ENCODE results near the gene GPLD1. TPM values are rescaled to one million over a fixed set of nuclear protein-coding genes. Genes with fewer than 3 reads are reported as not detected.
A peak's percentile ranks its signal among the peaks of the same experiment; 100 is the strongest.

Gene GPLD1, protein sequence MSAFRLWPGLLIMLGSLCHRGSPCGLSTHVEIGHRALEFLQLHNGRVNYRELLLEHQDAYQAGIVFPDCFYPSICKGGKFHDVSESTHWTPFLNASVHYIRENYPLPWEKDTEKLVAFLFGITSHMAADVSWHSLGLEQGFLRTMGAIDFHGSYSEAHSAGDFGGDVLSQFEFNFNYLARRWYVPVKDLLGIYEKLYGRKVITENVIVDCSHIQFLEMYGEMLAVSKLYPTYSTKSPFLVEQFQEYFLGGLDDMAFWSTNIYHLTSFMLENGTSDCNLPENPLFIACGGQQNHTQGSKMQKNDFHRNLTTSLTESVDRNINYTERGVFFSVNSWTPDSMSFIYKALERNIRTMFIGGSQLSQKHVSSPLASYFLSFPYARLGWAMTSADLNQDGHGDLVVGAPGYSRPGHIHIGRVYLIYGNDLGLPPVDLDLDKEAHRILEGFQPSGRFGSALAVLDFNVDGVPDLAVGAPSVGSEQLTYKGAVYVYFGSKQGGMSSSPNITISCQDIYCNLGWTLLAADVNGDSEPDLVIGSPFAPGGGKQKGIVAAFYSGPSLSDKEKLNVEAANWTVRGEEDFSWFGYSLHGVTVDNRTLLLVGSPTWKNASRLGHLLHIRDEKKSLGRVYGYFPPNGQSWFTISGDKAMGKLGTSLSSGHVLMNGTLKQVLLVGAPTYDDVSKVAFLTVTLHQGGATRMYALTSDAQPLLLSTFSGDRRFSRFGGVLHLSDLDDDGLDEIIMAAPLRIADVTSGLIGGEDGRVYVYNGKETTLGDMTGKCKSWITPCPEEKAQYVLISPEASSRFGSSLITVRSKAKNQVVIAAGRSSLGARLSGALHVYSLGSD
- total RNA-seq, result 10 to 100 TPM; 19.9 to 53.0 (median 38.9) TPM
- long read RNA-seq, partial matches to known transcripts, result 1 of 17 reads
- long read RNA-seq, other reads (novel, unspliced or antisense), result 12 of 17 reads

DNA sequence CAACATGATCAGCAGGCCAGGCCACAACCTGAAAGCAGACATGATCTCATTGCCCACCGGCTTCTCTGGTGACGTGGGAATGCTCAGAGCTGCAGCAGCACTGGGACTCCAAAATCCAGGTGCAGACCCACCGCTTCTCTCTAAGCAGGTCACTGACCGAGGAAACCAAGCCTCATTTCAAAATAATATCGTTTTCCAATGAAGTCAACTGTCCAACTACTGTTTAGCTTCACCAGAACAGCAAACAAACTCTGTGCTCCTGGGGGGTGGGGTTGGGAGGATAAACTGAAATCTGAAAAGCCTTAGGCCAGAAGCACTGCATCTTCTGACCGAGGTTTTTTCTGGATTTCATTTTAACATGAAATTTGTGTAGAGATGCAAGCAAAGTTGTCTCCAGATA, at the start of gene GPLD1:
TSS of gene GPLD1 (minus strand) at position 109 of the 400 bp plus-strand sequence. CDS start at position 42, 67 bp downstream.
- DNase-seq (peak in 2 of 3 donors; percentile 25 to 81), ATAC-seq (peak; percentile 76 to 89 (median 84))
- H3K9me3 ChIP-seq, result no peaks in the 10 kb centered on the region
- WGBS (ENCODE audit: insufficient coverage, low coverage, low lambda C conversion rate, missing lambda C conversion rate), result 18% methylated on average over 5 of the region's 6 CpGs
- peaks cover 0 to 37% (median 10%) of the 10 kb centered on the region in 4 donors for H3K4me1 ChIP-seq
- peaks cover 0 to 8% (median 0%) of the 10 kb centered on the region in 4 donors for H3K36me3 ChIP-seq
- H3K27ac ChIP-seq, result peak within 1 kb of the TSS; percentile 45 to 88 (median 81)
- no peaks in the 10 kb centered on the region for H3K27me3 ChIP-seq
- intact Hi-C loops (cut with DNase I), result no loop called here
- H3K4me3 ChIP-seq, result peak within 1 kb of the TSS; percentile 21 to 78 (median 56)
- peak; percentile 17 for TF ChIP-seq POLR2A (IDR thresholded peaks at IDR 0.05)
- TF ChIP-seq, protein P1, sequence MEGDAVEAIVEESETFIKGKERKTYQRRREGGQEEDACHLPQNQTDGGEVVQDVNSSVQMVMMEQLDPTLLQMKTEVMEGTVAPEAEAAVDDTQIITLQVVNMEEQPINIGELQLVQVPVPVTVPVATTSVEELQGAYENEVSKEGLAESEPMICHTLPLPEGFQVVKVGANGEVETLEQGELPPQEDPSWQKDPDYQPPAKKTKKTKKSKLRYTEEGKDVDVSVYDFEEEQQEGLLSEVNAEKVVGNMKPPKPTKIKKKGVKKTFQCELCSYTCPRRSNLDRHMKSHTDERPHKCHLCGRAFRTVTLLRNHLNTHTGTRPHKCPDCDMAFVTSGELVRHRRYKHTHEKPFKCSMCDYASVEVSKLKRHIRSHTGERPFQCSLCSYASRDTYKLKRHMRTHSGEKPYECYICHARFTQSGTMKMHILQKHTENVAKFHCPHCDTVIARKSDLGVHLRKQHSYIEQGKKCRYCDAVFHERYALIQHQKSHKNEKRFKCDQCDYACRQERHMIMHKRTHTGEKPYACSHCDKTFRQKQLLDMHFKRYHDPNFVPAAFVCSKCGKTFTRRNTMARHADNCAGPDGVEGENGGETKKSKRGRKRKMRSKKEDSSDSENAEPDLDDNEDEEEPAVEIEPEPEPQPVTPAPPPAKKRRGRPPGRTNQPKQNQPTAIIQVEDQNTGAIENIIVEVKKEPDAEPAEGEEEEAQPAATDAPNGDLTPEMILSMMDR (IDR thresholded peaks at IDR 0.05), result no peak

- intact Hi-C loops (cut with DNase I), result no loop called here
- TF ChIP-seq, protein P1 (IDR thresholded peaks at IDR 0.05), result no peak
- TF ChIP-seq POLR2A (IDR thresholded peaks at IDR 0.05), result no peak
- ATAC-seq (no peak), DNase-seq (no peak)
- H3K4me3 ChIP-seq, result no peak overlapping the region
- WGBS (ENCODE audit: insufficient coverage, low coverage, low lambda C conversion rate, missing lambda C conversion rate), result 94% methylated on average over 8 of the region's 8 CpGs
- H3K36me3 ChIP-seq, result peaks cover 0 to 14% (median 7%) of the 10 kb centered on the region in 4 donors
- H3K27me3 ChIP-seq, result no peaks in the 10 kb centered on the region
- no peak overlapping the region for H3K27ac ChIP-seq
- H3K9me3 ChIP-seq, result no peaks in the 10 kb centered on the region
- H3K4me1 ChIP-seq, result no peaks in the 10 kb centered on the region
These were observed 48.5 kb upstream of the GPLD1 start for GRCh38 chr6:24537771-24538385.

- Histone ChIP-seq H3K9me3 (no peaks in the 10 kb centered on the region), H3K27me3 (no peaks in the 10 kb centered on the region), H3K36me3 (peaks cover 0 to 17% (median 7%) of the 10 kb centered on the region in 4 donors), H3K4me3 (no peak overlapping the region), H3K27ac (no peak overlapping the region), H3K4me1 (no peaks in the 10 kb centered on the region)
- DNase-seq, result no peak
- no peak for ATAC-seq
- intact Hi-C loops (cut with DNase I), result no loop called here
- TF ChIP-seq, protein P1 (IDR thresholded peaks at IDR 0.05), result no peak
- no peak for TF ChIP-seq POLR2A (IDR thresholded peaks at IDR 0.05)
- 81% methylated on average over 7 of the region's 8 CpGs for WGBS (ENCODE audit: insufficient coverage, low coverage, low lambda C conversion rate, missing lambda C conversion rate)
These were observed 47.8 kb upstream of the GPLD1 start for GRCh38 chr6:24537082-24537699.

DNA sequence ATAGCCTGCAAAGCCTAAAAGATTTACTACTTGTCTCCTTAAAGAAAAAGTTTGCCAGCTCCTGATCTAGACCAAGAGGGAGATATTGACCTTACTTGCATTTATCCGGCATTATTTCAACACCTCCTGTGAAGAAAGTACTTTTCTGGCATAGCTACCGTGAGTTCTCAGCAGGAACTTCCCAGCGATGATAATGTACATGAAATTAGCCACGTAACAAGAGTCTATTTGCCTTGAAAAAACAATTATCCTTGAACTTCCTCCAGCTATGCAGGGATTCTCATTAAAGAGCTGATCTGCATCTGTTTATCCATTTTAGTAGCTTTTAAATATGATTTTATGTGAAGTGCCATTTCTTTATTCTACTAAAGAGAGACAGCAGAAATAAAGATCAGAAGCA, 47.1 kb upstream of the GPLD1 start:
- intact Hi-C loops (cut with DNase I), result no loop called here
- Histone ChIP-seq H3K4me1 (no peaks in the 10 kb centered on the region), H3K27ac (no peak overlapping the region), H3K9me3 (no peaks in the 10 kb centered on the region), H3K27me3 (no peaks in the 10 kb centered on the region), H3K4me3 (no peak overlapping the region), H3K36me3 (peaks cover 0 to 20% (median 7%) of the 10 kb centered on the region in 4 donors)
- DNase-seq (no peak), ATAC-seq (no peak)
- 52% methylated on average over 4 of the region's 4 CpGs for WGBS (ENCODE audit: insufficient coverage, low coverage, low lambda C conversion rate, missing lambda C conversion rate)
- TF ChIP-seq, protein P1 (IDR thresholded peaks at IDR 0.05), result no peak
- TF ChIP-seq POLR2A (IDR thresholded peaks at IDR 0.05), result no peak

All from right lobe of liver (tissue), 6 donors.